Hepatocyte (in vitro differentiated cells): ENCODE measurements around the gene SNAI3. TPM values are rescaled to one million over a fixed set of nuclear protein-coding genes. Genes with fewer than 3 reads are reported as not detected.
A peak's percentile ranks its signal among the peaks of the same experiment; 100 is the strongest.

ENCODE experiments used
- DNase-seq: peaks from one replicate; pipeline ENCODE4 v3.0.0-alpha.2; 2016; ENCODE audit warnings: low spot score
- H2AFZ ChIP-seq: fragments of 200-600 bp; sonication (generic); 2 replicates; pipeline ENCODE4 v1.6.0; 2016; ENCODE audit warnings: antibody characterized with exemption, mild to moderate bottlenecking
- H3K27ac ChIP-seq: fragments of 200-600 bp; sonication (generic); 2 replicates; pipeline ENCODE4 v1.5.1; 2016; ENCODE audit warnings: mild to moderate bottlenecking
- H3K27me3 ChIP-seq: fragments of 200-600 bp; sonication (generic); 2 replicates; pipeline ENCODE4 v1.6.1; 2016
- H3K36me3 ChIP-seq: fragments of 200-600 bp; sonication (generic); replicated peaks from 2 replicates; pipeline ENCODE4 v1.5.1; 2016; ENCODE audit warnings: low read depth; ENCODE audit not compliant: insufficient read depth
- H3K4me1 ChIP-seq: fragments of 200-600 bp; sonication (generic); 2 replicates; pipeline ENCODE4 v1.5.1; 2016; ENCODE audit warnings: mild to moderate bottlenecking, moderate library complexity; ENCODE audit not compliant: insufficient read depth
- H3K4me2 ChIP-seq: fragments of 200-600 bp; sonication (generic); 2 replicates; pipeline ENCODE4 v1.6.0; 2016
- H3K4me3 ChIP-seq: fragments of 200-600 bp; sonication (generic); 2 replicates; pipeline ENCODE4 v1.5.1; 2016; ENCODE audit warnings: mild to moderate bottlenecking
- H3K79me2 ChIP-seq: fragments of 200-600 bp; sonication (generic); 2 replicates; pipeline ENCODE4 v1.6.0; 2017; ENCODE audit warnings: mild to moderate bottlenecking
- H3K9me2 ChIP-seq: fragments of 200-600 bp; sonication (generic); replicated peaks from 2 replicates; pipeline ENCODE4 v1.6.0; 2017; ENCODE audit warnings: mild to moderate bottlenecking; ENCODE audit not compliant: insufficient read depth
- H3K9me3 ChIP-seq: fragments of 200-600 bp; sonication (generic); 2 replicates; pipeline ENCODE4 v1.5.1; 2016; ENCODE audit warnings: low read depth, mild to moderate bottlenecking
- H4K20me1 ChIP-seq: fragments of 200-600 bp; sonication (generic); 2 replicates; pipeline ENCODE4 v1.6.0; 2016; ENCODE audit warnings: mild to moderate bottlenecking; ENCODE audit not compliant: insufficient read depth, poor library complexity, severe bottlenecking
- CTCF ChIP-seq: fragments of 200-600 bp; sonication (generic); IDR thresholded peaks from 2 replicates; pipeline ENCODE4 v1.5.1; 2016; ENCODE audit warnings: antibody characterized with exemption, mild to moderate bottlenecking; ENCODE audit not compliant: poor library complexity
- EZH2 ChIP-seq: fragments of 200-600 bp; sonication (generic); IDR thresholded peaks from 2 replicates; pipeline ENCODE4 v1.6.1; 2016; ENCODE audit warnings: antibody characterized with exemption, mild to moderate bottlenecking, borderline replicate concordance
- EZH2phosphoT487 ChIP-seq: fragments of 200-600 bp; sonication (generic); IDR thresholded peaks from one replicate; pipeline ENCODE4 v1.6.1; 2018; ENCODE audit warnings: antibody characterized with exemption, mild to moderate bottlenecking, low read depth, moderate library complexity; ENCODE audit not compliant: unreplicated experiment, severe bottlenecking
- WGBS: methylation state at CpG from one replicate; pipeline ENCODE4 v1.1.6; 2016; ENCODE audit warnings: low lambda C conversion rate; ENCODE audit errors: missing lambda C conversion rate; 5-methylcytosine and 5-hydroxymethylcytosine counted together
- polyA plus RNA-seq: library from polyadenylated mRNA; unstranded; fragments of >200 nt; fragmentation: Nextera tagmentation; extraction: Ambion mirVana; gene quantifications from 2 replicates; pipeline ENCODE4 v1.2.1, GENCODE V29; 2016
- total RNA-seq: library from RNA; depleted of rRNA; stranded (reverse); fragments of >200 nt; gene quantifications from 2 replicates; pipeline ENCODE4 v1.2.3, GENCODE V29; 2014

SNAI3 gene
- total and polyA plus RNA-seq, 2 experiments from 2014 or later = 1.7 to 5.0 TPM

DNA sequence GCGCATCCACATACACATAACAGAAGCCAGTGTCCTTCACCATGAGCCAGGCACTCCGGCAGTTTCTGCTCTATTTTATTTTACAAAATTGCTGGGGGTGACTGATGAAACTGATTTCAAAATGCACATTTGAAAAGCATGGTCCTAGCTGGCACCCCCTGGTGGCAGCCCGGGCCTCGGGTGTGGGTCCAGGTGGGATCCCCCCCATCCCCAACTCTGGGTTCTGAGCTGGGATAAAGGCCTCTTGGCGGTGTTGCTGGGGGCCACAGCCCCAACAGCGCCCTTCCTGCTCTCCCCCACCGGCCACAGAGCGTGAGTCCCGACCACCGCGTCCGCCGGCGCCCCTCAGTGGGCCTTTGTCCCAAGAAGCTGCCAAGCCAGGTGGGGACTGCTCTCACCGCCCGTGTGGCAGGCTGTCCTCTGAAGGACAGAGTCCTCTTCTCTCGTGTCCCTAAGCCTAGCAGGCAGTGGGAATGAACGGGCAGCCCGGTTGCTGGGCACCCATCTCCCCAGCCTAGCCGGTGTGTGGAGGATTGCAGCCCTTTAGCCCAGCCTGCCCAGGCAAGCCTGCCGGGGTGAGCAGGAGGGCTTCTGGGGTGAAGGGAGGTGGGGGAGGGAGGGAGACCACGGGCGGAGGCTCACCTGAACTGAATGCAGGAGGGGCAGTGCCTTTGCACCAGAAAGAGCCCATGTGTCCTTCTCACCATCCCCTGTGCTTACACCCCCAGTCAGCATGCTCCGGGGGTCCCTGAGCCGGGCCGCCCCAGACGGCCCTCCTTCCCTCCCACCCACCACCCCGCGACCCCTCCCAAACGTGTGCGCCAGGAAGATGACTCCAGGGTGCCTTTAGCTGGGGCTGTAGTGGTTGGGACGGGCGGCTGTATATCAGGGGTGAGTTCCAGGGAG lies 898 bp downstream of the SNAI3 start:
- TF ChIP-seq EZH2phosphoT487 (no peak), EZH2 (no peak), CTCF (peak; percentile 64)
- Histone ChIP-seq H3K27ac (peak overlapping the region; percentile 83), H3K9me3 (no peaks in the 10 kb centered on the region), H3K4me3 (peak overlapping the region; percentile 70), H3K79me2 (no peaks in the 10 kb centered on the region), H3K27me3 (peaks cover 3% of the 10 kb centered on the region), H3K9me2 (no peaks in the 10 kb centered on the region), H4K20me1 (no peaks in the 10 kb centered on the region), H2AFZ (peak overlapping the region; percentile 84), H3K4me2 (peak overlapping the region; percentile 100), H3K4me1 (peaks cover 20% of the 10 kb centered on the region), H3K36me3 (no peaks in the 10 kb centered on the region)
- peak; percentile 72 for DNase-seq
- WGBS = 11% methylated on average over 28 of the region's 33 CpGs

- Histone ChIP-seq H3K9me3 (no peaks in the 10 kb centered on the region), H3K36me3 (no peaks in the 10 kb centered on the region), H3K4me3 (no peak overlapping the region), H3K4me2 (peak overlapping the region; percentile 100), H3K9me2 (no peaks in the 10 kb centered on the region), H4K20me1 (no peaks in the 10 kb centered on the region), H3K79me2 (no peaks in the 10 kb centered on the region), H3K27ac (no peak overlapping the region), H3K27me3 (peaks cover 3% of the 10 kb centered on the region), H2AFZ (no peak overlapping the region), H3K4me1 (peaks cover 20% of the 10 kb centered on the region)
- TF ChIP-seq CTCF (no peak), EZH2phosphoT487 (no peak), EZH2 (no peak)
- no peak for DNase-seq
- WGBS = 82% methylated on average over 15 of the region's 15 CpGs
Observed at GRCh38 chr16:88684569-88685155, 1.6 kb downstream of the SNAI3 start.

DNA sequence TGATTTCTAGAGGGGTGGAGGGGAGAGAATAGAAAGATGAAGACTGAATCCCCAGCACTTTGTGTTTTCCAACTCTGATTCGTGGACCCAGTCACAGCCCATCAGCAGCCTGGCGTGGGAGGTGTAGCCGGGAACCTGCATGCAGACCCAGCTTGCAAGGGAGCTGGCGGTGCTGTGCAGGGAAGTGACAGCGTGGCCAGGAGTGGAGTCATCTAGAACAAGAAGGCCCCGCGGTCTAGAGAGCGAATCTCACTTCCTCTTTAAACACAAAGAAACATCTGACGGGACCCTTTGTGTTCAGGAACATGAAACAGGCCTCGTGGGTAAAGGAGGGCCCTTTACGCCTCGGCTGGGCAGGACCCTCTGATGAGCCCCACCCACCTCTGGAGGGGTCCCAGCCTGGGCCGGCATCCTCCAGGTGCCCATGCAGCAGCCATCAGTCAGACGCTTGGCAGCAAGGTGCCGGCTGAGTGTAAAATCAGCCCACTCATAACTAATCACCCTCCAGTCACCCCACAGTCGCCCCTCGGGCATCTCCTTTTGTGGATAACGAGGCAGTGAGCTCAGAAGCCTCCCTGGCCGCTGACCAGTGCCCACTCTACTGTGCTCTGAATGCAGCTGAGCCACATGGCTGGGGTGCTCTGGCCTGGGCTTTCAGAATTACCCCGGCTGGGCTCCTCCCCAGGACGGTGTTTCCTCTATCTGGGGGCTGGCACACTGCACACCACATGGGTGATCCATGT lies 4.4 kb downstream of the SNAI3 start:
- Histone ChIP-seq H3K9me2 (no peaks in the 10 kb centered on the region), H3K27me3 (peaks cover 3% of the 10 kb centered on the region), H3K79me2 (no peaks in the 10 kb centered on the region), H3K9me3 (no peaks in the 10 kb centered on the region), H3K36me3 (no peaks in the 10 kb centered on the region), H3K27ac (no peak overlapping the region), H3K4me2 (no peak overlapping the region), H3K4me3 (no peak overlapping the region), H4K20me1 (no peaks in the 10 kb centered on the region), H3K4me1 (peaks cover 4% of the 10 kb centered on the region), H2AFZ (no peak overlapping the region)
- DNase-seq = no peak
- TF ChIP-seq EZH2 = no peak
- TF ChIP-seq CTCF = no peak
- TF ChIP-seq EZH2phosphoT487 = no peak
- 80% methylated on average over 21 of the region's 21 CpGs for WGBS
